ENCODE results near the gene EPB41L4A.

DNA sequence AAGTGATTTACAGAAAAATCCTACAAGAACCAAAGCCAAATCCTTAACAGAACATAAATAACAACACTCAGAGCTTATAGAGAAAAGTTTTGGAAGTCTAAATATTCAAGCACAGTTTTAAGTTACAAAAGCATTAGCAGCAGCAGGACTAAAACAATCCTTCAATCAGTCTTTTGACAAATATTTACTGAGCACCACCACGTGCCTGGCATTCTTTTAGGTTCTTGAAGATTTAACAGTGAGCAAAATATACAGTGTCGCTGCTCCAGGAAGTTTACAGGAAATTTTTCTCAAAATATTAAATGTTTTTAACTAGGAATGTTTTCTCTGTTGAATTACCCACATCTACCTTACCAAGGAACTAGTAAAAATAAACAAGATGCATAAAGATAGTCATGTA lies 11.4 kb downstream of the EPB41L4A start:
- TF ChIP-seq CTCF (IDR thresholded peaks at IDR 0.05) (no peak), POLR2A (IDR thresholded peaks at IDR 0.05) (no peak)
